ENCODE results near the gene SPATA2L. TPM values are rescaled to one million over a fixed set of nuclear protein-coding genes. Genes with fewer than 3 reads are reported as not detected.
A peak's percentile ranks its signal among the peaks of the same experiment; 100 is the strongest.

The SPATA2L gene
- total and polyA plus RNA-seq, 2 of the 13 experiments (the other 11 are each of a cell fraction or from before 2014, with no cell fraction given), result 9.1 to 20.7 TPM

GRCh38 chr16:89701425-89702406, at the start of gene SPATA2L (continued):
- TF ChIP-seq ZNF142 (CRISPR knock-in tag; IDR thresholded peaks at IDR 0.05), result peak; percentile 93
- peak; percentile 94; the same call in 1 of the 2 replicates for TF ChIP-seq SIN3A (IDR thresholded peaks at IDR 0.05; ENCODE audit: borderline replicate concordance, low read depth, low read length)
- TF ChIP-seq POLR2G (IDR thresholded peaks at IDR 0.05; ENCODE audit: low read depth, low read length), result peak; percentile 76
- TF ChIP-seq, protein P1, sequence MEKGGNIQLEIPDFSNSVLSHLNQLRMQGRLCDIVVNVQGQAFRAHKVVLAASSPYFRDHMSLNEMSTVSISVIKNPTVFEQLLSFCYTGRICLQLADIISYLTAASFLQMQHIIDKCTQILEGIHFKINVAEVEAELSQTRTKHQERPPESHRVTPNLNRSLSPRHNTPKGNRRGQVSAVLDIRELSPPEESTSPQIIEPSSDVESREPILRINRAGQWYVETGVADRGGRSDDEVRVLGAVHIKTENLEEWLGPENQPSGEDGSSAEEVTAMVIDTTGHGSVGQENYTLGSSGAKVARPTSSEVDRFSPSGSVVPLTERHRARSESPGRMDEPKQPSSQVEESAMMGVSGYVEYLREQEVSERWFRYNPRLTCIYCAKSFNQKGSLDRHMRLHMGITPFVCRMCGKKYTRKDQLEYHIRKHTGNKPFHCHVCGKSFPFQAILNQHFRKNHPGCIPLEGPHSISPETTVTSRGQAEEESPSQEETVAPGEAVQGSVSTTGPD (CRISPR knock-in tag; IDR thresholded peaks at IDR 0.05), result no peak
- TF ChIP-seq CCDC6 (CRISPR knock-in tag; IDR thresholded peaks at IDR 0.05), result no peak
- TF ChIP-seq, protein P2, sequence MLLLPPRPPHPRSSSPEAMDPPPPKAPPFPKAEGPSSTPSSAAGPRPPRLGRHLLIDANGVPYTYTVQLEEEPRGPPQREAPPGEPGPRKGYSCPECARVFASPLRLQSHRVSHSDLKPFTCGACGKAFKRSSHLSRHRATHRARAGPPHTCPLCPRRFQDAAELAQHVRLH (CRISPR knock-in tag; IDR thresholded peaks at IDR 0.05; ENCODE audit: borderline replicate concordance, low read depth), result peak; percentile 83; the same call in 1 of the 2 replicates
- TF ChIP-seq ZFAT (CRISPR knock-in tag; conservative IDR thresholded peaks at IDR 0.05), result no peak
- TF ChIP-seq ZNF550 (CRISPR knock-in tag; IDR thresholded peaks at IDR 0.05; ENCODE audit: borderline replicate concordance), result no peak
- peak; percentile 31; the same call in 1 of the 2 replicates for TF ChIP-seq ZHX1 (CRISPR knock-in tag; IDR thresholded peaks at IDR 0.05; ENCODE audit: low read depth)
- TF ChIP-seq NFKB2 (CRISPR knock-in tag; IDR thresholded peaks at IDR 0.05; ENCODE audit: borderline replicate concordance), result 0 out of 2 replicates have a peak, but pooled peaks have one; percentile 65
- TF ChIP-seq ZSCAN29 (CRISPR knock-in tag; conservative IDR thresholded peaks at IDR 0.05), result 0 out of 2 replicates have a peak, but pooled peaks have one; percentile 58
- TF ChIP-seq TAF1 (CRISPR knock-in tag; IDR thresholded peaks at IDR 0.05), result peak; percentile 74
- TF ChIP-seq ERF (CRISPR knock-in tag; IDR thresholded peaks at IDR 0.05), result peak; percentile 38; the same call in 1 of the 2 replicates
- 0 out of 2 replicates have a peak, but pooled peaks have one; percentile 47 for TF ChIP-seq ETS1 (CRISPR knock-in tag; IDR thresholded peaks at IDR 0.05)
- no peak for TF ChIP-seq AGO2 (optimal IDR thresholded peaks at IDR 0.05; ENCODE audit: low read depth, low read length)
- peak; percentile 76 for TF ChIP-seq DR1 (CRISPR knock-in tag; IDR thresholded peaks at IDR 0.05)
